ENCODE measurements around the gene NR2C1.

DNA sequence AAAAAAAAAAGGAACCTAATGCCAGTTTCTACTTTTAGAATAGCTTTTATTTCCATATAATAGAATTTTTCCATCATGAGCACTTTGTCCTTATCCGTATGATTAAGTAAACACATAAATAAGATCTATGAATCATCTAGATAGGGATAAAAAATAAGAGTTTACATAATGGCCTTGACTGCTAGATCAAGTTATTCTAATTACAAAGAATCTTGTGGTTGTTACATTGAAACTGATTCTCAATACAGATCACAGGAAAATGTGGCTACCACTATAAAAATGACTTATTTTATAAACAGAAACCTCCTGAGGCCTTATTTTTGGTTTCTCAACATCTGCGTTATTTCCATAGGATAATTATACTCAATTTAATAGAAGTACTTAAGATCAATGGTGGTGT lies 35.5 kb downstream of the NR2C1 start:
- TF ChIP-seq POLR2AphosphoS5 (IDR thresholded peaks at IDR 0.05) (no peak), POLR2A (IDR thresholded peaks at IDR 0.05) (no peak), EP300 (IDR thresholded peaks at IDR 0.05) (no peak)
- TF ChIP-seq, protein P1, sequence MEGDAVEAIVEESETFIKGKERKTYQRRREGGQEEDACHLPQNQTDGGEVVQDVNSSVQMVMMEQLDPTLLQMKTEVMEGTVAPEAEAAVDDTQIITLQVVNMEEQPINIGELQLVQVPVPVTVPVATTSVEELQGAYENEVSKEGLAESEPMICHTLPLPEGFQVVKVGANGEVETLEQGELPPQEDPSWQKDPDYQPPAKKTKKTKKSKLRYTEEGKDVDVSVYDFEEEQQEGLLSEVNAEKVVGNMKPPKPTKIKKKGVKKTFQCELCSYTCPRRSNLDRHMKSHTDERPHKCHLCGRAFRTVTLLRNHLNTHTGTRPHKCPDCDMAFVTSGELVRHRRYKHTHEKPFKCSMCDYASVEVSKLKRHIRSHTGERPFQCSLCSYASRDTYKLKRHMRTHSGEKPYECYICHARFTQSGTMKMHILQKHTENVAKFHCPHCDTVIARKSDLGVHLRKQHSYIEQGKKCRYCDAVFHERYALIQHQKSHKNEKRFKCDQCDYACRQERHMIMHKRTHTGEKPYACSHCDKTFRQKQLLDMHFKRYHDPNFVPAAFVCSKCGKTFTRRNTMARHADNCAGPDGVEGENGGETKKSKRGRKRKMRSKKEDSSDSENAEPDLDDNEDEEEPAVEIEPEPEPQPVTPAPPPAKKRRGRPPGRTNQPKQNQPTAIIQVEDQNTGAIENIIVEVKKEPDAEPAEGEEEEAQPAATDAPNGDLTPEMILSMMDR (IDR thresholded peaks at IDR 0.05), result no peak
